Daoy (cell line): ENCODE results near the gene SYNJ1. TPM values are rescaled to one million over a fixed set of nuclear protein-coding genes. Genes with fewer than 3 reads are reported as not detected.
"Not testable (repeated sequence)": the region's sequence is repeated elsewhere in the genome, so short reads cannot be mapped to it uniquely, and the experiment has no call there.

Source experiments
- DNase-seq: peaks from one replicate; pipeline ENCODE4 v3.0.0-alpha.2; 2015; ENCODE audit warnings: low read depth
- total RNA-seq: library from RNA; depleted of rRNA; stranded (reverse); fragments of >200 nt; shearing (Covaris generic); gene quantifications from 2 replicates; pipeline ENCODE4 v1.2.3, GENCODE V29; 2014

The SYNJ1 gene
- total RNA-seq, 1 experiment from 2014 or later, result 8.7 TPM

DNA sequence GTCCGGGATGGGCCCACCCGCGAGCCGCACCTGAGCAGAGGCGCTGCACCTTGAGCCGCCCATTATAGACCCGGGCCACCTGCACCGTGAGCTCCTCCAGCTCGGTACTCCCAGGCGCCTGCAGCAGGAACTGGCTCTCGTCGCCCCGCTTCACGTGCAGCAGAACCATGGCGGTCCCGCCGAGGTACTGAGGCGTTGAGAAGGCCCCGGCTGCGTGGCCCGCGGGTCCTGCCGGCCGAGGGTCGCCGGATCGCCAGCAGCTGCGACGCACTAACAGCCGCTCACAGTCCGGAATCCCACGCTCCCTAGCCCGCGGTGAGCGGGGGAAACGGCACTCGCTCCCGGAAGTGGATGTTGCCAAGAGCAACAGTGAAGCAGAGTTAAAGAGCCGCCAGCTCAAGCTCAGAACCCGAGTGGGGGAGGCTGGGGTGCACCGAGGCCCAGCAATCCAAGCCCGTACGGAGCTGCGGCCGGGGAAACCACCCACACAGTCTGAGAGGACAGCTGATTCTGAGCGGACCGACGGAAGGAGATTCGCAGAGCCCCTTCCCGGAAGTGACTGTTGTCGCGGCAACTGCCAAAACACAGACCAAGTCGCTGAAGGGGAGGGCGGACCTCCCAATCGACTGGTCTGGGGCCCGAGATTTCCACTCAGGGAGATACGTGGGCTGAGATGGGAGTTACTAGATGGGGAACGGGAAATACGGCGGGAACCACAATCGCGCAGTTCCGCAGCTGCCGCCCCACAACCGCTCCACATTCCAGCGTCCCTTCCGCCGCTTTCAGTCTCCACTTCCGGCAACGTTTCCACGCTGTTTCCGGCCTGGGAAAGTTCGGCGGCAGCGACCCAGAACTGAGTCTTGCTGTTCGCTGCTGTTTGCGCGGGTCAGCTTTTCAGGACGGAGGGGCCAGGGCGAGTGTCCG, 115.5 kb downstream of the SYNJ1 start, which contains the start of gene CFAP298:
Gene CFAP298 (minus strand): TSS at position 303 of the 924 bp plus-strand sequence. CDS start 134 bp downstream, at position 169.
- DNase-seq, result peak; percentile 96

DNA sequence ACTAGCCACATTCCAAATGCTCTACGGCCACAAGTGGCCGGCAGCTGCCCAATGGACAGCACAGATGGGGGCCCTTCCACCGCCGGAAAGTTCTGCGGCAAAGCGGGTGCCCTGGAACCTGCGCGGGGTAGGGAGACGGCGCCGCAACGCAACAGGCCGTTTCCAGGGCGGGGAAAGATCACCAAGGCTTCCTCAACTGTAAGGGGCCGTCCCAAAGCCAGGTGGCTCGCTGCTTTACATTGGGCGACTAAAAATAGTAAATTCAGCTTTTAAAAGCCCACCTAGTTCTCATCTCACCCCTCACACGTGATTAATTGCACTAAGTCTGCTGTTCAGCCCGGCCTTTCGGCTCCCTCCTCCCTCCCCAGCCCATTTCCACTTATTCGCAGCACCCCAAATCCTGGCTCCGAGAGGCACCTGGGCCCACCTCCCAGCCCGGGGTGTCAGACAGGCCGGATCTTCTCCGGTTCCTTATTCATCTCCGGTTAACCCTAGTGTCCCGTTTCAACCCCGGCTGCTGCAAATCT, 116.3 kb downstream of the SYNJ1 start:
- DNase-seq, result peak; percentile 25

DNA sequence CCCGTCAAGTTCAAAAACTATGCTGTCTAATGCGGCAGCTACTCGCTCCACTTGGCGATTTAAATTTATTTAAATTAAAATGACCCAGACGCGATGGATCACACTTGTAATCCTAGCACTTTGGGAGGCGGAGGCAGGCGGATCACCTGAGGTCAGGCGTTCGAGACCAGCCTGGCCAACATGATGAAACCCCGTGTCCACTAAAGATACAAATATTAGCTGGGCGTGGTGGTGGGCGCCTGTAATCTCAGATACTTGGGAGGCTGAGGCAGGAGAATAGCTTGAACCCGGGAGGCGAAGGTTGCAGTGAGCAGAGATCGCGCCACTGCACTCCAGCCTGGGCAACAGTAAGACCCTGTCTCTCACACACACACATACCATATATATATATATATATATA, 116.9 kb downstream of the SYNJ1 start:
- DNase-seq, result not testable (repeated sequence)

DNA sequence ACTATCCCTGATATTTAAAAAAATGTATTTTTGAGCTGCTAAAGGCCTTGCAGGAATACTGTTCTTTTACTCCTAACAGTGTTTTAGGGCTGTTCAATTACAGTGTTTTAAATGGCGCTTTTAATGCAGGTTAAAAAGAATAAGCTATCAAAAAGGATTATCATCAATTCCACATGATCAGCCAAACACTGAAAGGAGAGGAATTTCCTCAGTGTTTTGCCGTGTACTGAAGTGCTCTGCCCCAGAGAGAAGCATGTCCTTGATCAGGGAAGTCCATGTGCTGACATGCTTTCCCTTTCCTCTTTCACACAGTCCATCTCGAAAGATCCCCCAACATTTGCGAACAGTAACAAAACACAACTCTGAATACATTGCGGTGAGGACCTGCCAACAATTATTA, 119.0 kb downstream of the SYNJ1 start:
- no peak for DNase-seq

DNA sequence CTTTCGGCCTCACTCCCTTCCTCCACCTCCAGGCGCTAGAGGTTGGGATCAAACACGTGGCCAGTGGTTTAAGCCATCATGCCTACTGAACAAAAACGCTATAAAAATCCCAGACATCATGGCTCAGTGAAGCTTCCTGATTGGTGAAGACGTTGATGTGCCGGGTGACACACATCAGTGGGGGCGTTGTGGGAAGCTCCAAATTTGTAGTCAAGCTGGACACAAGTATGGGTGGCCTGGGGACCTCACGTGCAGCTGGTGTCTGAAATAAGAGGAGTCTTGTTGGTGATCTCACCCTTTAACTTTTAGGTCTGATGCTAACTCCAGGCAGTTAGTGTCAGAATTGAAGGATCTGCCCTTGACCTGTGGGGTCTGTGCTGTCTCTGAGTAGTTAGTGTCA, 122.3 kb downstream of the SYNJ1 start:
- DNase-seq, result no peak

DNA sequence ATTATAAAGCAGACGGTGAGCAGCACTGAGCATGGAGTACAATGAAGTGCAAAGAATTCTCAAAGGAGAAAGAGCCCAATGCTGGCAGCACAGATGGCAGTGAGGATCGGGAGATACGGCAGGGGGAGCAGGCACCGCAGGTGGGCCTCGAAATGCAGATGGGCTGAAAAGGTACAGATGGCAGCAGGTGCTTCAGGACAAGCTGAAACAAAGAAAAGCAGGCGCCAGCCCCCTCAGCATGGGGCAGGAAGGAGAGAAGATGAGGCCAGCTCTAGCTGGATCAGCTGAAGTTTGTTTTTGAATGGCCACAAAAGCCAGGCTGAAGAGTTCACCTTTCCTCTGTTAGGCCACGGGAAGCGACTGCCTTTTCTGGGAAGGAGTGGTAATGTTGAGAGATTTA, 123.3 kb downstream of the SYNJ1 start:
- DNase-seq, result no peak

DNA sequence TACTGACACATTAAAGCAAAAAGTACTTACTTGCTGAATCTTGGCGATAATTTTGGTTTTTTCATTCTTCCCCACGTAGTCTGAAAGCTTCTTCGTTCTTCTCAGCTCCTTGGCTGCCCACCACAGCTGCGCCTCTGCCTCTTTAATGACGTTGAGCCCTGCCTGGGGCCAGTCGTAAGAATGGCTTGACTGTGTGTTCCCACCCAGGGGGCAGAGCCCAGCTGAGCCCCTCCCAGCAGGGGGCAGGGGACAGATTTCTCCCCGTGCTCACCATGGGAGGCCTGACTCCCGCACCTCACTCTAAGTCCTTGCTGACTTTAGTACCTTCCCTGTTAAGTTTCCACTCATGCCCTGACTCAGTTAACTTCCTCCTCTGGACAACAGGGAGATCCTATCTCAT, 124.7 kb downstream of the SYNJ1 start:
- no peak for DNase-seq

DNA sequence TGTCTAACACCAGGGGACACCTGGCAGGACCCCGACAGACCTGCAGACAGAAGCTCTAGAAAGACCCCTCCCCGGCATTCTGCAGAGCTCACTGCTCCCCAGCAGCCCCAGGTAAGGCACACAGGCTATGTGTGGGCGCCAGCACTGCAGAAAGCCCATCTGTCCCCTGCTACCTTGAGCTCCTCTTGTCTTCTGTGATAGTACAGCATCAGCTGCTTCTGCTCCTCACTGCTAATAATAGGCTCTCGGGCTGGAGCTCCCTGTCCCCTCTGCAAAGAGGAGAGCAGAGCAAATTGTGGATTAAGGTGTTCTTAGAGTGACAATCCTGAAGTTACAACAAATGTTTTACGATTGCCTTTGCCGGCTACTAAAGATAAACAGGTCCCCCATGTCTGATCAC, 125.7 kb downstream of the SYNJ1 start:
- no peak for DNase-seq

DNA sequence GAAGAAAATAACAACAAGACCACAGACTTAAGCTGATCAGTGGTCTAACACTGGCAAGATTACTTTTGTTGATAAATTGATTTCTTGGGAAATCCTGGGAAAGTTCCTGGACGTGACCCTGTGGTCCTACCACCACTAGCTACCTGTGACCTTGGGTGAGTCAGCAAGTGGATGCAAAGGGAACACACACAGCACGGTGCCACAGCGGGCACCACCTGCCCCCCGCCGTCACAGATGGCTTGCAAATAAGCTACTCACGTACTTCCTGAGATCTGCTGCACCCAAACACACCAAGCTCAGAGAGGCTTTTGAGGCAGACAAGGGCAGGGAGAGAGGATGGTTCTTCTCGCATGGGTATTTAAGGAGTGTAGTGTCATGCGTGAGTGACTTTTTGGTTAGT, 128.3 kb downstream of the SYNJ1 start:
- DNase-seq, result no peak

DNA sequence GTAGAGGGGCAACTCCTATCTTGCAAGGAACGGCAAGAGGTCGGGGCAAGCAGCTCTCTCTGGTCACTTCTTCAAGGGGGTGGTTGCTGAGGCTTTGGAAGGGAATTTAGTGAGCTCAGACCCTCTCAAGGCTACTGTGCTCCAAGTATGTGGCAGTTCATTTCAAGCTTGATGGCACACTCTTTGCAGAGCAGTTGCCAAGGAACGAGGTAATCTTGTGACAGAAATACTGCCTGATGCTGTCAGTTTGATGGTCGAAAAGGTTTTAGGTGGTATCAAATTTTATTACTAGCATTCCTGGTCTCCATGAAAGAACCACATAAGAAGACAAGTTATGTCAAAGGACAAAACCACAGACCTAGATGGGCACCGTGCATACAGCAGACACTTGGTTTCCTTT, 128.7 kb downstream of the SYNJ1 start:
- DNase-seq, result no peak

DNA sequence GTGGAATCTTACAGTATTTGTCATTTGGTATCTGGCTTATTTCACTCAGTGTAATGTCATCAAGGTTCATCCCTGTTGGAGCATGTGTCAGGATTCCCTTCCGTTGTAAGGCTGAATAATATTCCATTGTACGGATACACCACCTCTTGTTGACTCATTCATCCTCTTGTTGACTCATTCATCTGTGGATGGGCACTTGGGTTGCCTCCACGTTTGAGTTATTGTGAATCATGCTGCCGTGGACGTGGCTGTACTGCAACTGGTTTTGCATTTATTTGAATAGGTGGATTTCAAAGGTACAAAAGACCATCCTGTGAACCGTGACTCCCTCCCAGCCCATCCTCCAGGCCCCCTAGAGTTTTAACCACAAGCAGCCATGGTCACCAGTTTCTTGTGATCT, 130.6 kb downstream of the SYNJ1 start:
- peak; percentile 85 for DNase-seq

DNA sequence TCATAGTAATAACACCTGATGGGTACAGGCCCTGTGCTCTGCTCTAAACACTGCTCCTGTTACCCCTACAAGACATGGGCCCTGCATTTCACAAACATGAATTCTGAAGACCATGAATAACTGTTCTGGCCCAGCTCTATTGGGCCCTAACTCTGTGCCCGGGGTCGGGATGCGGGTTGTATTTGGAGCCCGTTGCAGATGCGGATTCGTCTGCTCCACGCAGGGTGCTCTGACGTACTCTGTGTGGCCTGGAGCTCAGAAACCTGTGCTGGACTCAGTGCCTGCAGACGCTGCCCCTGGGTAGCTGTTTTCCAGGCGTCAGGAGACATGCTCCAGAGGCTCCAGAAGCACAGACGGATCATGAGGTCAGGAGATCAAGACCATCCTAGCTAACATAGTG, 132.4 kb downstream of the SYNJ1 start:
- DNase-seq, result no peak

DNA sequence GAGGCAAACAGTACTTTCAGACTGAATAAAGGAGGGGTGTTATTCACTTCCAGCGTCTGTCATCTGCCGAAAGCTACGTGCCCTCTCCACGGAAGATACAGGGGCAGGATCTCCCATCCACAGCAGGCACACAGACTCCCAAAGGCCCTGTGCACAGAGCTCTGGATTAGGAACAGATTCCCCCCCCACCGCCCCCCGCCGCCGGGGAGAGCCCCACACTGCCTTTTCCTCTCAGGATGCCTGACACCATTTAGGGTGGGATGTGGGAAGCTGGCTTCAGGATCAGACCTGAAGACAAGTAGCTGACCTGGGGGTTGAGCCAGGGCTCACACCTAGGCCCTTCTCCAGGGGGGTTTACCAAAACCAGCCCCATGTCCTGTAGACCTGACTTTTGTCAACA, 134.1 kb downstream of the SYNJ1 start:
- no peak for DNase-seq

DNA sequence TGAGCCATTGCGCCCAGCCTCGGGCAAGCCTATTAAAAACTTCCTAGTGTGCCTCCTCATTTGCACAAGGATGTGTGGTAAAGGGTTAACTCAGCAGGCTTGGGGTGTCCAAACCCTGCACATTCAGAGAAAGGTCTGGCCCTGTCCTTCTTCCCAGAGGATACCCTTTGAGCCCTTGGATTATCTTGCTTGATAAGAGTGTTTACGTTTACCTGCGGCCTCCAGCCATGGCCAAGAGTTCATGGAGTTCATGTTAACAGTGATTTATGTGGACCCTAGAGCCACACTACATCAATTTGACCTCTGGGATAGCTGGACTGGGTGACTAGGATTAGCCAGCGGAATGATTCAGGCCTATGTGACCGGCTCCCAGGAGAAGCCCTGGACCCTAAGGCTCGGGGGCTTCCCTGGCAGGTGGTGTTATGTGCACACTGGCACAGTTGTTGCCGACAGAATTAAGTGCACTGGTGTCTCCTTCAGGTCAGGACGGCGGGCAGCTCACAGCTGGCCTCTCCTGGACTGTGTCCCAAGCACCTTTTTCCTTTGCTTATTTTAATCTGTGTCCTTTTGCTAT, 134.8 kb downstream of the SYNJ1 start:
- no peak for DNase-seq

DNA sequence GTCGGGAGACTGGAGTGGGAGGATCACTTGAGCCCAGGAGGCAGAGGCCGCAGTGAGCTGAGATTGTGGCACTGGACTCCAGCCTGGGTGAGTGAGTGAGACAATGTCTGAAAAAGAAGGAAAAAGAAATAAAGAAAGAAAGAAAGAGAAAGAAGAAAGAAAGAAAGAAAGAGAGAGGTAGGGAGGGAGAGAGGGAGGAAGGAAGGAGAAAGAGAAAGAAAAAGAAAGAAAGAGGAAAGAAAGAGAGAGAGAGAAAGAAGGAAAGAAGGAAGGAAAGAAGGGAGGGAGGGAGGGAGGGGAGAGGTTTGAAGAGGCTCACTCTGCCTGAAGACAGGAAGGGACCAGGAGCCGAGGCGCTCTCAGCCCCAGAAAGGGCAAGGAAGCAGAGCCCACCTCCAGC, 137.7 kb downstream of the SYNJ1 start:
- no peak for DNase-seq

DNA sequence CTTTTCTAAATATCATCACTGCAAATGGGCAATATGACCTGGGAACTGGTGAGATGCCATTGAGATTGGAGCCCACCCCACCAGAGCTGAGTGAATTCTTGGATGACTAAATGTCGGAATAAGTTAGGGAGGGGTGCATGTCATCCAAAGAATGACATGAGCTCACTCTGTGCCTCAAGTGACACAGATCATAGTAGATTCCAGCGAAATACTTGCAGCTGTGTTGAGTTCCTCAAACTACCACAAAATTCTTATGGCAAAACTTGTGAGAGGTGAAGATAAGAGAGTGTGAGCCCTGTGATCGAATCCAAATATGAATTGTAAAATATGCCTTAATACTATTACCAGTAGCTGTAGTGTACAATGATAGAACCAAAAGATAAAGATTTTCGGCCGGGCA, 140.2 kb downstream of the SYNJ1 start:
- DNase-seq, result no peak

DNA sequence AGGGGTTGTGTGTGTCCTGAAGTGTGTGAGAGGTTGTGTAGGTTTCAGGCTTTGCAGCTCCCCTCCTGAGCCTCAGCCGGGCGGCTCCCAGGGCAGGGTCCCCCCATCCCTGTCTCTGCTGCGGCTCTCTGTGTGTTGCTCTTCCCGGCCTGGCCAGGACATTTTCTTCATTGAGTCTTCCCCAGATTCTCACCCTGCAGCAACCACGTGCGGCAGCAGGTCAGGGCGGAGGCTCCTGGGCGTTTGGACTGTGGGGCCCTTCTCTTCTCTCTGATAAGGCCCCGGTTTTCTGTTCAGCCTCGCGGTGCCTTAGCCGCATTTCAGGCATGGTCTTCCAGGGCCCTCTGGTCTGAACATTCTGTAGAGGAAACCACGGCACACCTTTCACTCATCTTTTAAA, 140.7 kb downstream of the SYNJ1 start:
- DNase-seq, result no peak

DNA sequence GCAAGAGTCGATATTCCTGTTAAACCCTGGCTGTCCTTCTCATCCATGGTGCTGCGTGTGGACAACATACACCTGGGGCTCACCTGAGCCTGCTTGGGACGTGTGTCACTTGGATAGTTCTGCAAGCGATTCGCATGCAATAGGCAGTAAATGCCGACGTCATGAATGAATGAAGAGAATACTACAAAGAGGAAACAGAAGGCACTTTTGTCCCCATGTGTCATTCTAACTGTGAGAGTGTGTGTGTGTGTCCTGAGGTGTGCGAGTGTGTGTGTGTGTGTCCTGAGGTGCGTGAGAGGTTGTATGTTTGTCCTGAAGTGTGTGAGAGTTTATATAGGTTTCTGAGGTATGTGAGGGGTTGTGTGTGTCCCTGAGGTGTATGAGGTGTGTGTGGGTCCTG, 141.8 kb downstream of the SYNJ1 start:
- DNase-seq, result no peak

DNA sequence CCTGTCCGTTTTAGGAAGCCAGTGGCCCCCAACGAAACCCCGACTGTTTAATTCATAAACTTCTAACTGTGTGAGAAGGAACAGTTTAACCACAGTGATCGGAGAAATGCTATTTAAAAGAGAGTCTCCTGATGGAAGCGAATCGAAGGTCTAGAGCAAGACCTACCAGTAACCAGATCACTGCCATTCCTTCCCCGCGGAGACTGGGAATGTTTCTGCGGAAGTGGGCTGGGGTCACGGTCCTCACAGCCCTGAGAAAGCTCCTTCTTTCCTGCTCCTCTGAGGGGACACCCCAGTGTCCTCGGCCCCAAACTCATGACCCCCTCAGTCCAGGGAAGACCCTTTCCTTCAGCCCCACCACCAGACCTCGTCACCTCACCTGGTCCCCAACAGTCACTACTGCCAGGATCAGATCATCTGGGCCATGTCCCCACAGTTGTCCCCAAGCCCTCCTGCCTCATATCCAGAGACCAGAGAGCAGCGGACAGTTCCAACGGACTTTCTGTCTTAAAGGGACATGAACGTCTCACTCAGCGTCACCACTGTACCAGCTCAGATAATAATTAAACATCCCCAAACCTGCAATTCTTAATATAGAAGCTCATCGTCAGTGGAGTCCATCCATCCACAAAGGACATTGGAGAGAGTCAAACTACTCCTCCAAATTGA, 142.6 kb downstream of the SYNJ1 start, which contains the start of gene TCP10L:
Gene TCP10L (minus strand): TSS at position 482 of the 669 bp plus-strand sequence. CDS start 1,219 bp downstream, outside the sequence.
- no peak for DNase-seq

DNA sequence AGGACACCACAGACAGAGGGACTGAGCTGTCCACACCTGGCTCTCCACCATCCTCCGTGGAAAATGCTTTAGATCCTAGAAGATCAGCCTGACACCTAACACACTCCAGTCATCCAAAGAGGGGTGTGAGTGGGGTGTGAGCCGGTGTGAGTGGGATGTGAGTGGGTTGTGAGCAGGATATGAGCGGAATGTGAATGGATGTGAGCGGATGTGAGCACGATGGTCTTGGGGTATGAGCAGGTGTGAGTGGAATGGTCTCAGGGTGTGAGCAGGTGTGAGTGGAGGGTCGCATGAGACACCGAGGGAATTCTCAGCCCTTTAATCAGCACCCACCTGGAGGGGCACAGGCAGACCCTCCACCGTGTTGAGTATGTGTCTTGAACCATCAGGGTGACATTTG, 143.3 kb downstream of the SYNJ1 start:
- no peak for DNase-seq

DNA sequence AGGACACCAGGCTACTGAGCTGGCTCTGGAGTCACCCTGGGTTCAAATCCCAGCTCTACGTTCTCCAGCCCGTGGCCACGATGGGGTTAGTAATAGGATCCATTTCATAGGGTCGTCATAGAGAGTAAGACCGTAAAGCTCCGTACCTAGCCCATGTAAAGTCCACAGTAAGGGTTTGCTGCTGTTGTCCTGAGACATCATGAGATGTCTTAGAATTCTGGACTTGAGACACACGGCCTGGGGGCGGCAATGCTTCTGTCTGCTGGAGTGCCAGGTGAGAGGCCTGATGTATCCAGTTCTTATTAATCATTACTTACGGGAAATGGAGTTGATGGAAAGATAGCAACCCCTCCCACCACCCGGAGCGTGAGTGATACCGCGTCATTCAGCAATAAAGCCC, 146.1 kb downstream of the SYNJ1 start:
- no peak for DNase-seq

DNA sequence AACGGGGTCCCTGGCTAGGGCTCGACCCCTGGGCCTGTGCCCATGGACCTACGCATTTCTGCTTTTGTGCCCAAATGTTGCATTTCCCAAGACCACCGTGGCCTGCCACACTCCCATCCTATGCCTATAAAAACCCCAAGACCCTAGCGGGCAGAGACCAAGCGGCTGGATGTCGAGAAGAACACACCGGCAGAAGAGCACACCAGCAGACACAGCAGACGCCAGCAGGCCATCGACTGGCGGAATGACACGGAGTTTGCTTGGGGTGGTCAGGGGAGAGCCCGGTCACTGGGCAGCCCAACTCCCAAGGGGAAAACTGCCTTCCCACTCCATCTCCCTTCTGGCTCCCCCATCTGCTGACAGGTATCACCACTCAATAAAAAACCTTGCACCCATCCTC, 146.9 kb downstream of the SYNJ1 start:
- DNase-seq, result no peak
